ENCODE measurements around the gene DIP2C.

Gene DIP2C

GRCh38 chr10:552679-553078, 136.8 kb downstream of the DIP2C start:
- H3K79me2 ChIP-seq (ENCODE audit: insufficient read depth, low read length) = no peaks in the 10 kb centered on the region
- no peaks in the 10 kb centered on the region for H3K36me3 ChIP-seq (ENCODE audit: insufficient read depth, low read length)
- H3K27me3 ChIP-seq (ENCODE audit: insufficient read depth, low read length, poor library complexity, severe bottlenecking) = no peaks in the 10 kb centered on the region
- no peaks in the 10 kb centered on the region for H3F3A ChIP-seq (ENCODE audit: low read depth)
- TF ChIP-seq CTCF (conservative IDR thresholded peaks at IDR 0.05; ENCODE audit: low read length) = no peak
- TF ChIP-seq EZH2phosphoT487 (IDR thresholded peaks at IDR 0.05; ENCODE audit: borderline replicate concordance) = no peak
- no peak overlapping the region for H3K4me3 ChIP-seq (ENCODE audit: low read length, poor library complexity, severe bottlenecking)
- no peaks in the 10 kb centered on the region for H4K20me1 ChIP-seq (ENCODE audit: insufficient read depth, low read length, poor library complexity, severe bottlenecking)
- no peak overlapping the region for H3K4me2 ChIP-seq (ENCODE audit: low read depth, low read length, poor library complexity, severe bottlenecking)
- no peaks in the 10 kb centered on the region for H3K4me1 ChIP-seq (ENCODE audit: insufficient read depth, low read length, poor library complexity, severe bottlenecking)
- no peaks in the 10 kb centered on the region for H3K9me2 ChIP-seq (replicated peaks; ENCODE audit: low read depth, low read length)
- H2AFZ ChIP-seq (ENCODE audit: low read length) = no peak overlapping the region
- no peak overlapping the region for H3K9ac ChIP-seq (ENCODE audit: low read depth, low read length, poor library complexity, severe bottlenecking)
- H3K9me3 ChIP-seq (ENCODE audit: insufficient read depth, low read depth, low read length) = no peaks in the 10 kb centered on the region

- no peak overlapping the region for H2AFZ ChIP-seq (ENCODE audit: low read length)
- no peaks in the 10 kb centered on the region for H3K27me3 ChIP-seq (ENCODE audit: insufficient read depth, low read length, poor library complexity, severe bottlenecking)
- no peaks in the 10 kb centered on the region for H3K79me2 ChIP-seq (ENCODE audit: insufficient read depth, low read length)
- H3F3A ChIP-seq (ENCODE audit: low read depth) = no peaks in the 10 kb centered on the region
- no peaks in the 10 kb centered on the region for H3K9me2 ChIP-seq (replicated peaks; ENCODE audit: low read depth, low read length)
- no peak overlapping the region for H3K9ac ChIP-seq (ENCODE audit: low read depth, low read length, poor library complexity, severe bottlenecking)
- no peaks in the 10 kb centered on the region for H3K36me3 ChIP-seq (ENCODE audit: insufficient read depth, low read length)
- no peaks in the 10 kb centered on the region for H3K9me3 ChIP-seq (ENCODE audit: insufficient read depth, low read depth, low read length)
- H3K4me2 ChIP-seq (ENCODE audit: low read depth, low read length, poor library complexity, severe bottlenecking) = no peak overlapping the region
- TF ChIP-seq CTCF (conservative IDR thresholded peaks at IDR 0.05; ENCODE audit: low read length) = no peak
- no peak for TF ChIP-seq EZH2phosphoT487 (IDR thresholded peaks at IDR 0.05; ENCODE audit: borderline replicate concordance)
- H3K4me3 ChIP-seq (ENCODE audit: low read length, poor library complexity, severe bottlenecking) = no peak overlapping the region
- no peaks in the 10 kb centered on the region for H4K20me1 ChIP-seq (ENCODE audit: insufficient read depth, low read length, poor library complexity, severe bottlenecking)
- H3K4me1 ChIP-seq (ENCODE audit: insufficient read depth, low read length, poor library complexity, severe bottlenecking) = no peaks in the 10 kb centered on the region
Observed at GRCh38 chr10:551373-552252, 137.9 kb downstream of the DIP2C start.

- H3K4me3 ChIP-seq (ENCODE audit: low read length, poor library complexity, severe bottlenecking) = no peak overlapping the region
- H3K36me3 ChIP-seq (ENCODE audit: insufficient read depth, low read length) = no peaks in the 10 kb centered on the region
- H4K20me1 ChIP-seq (ENCODE audit: insufficient read depth, low read length, poor library complexity, severe bottlenecking) = no peaks in the 10 kb centered on the region
- no peaks in the 10 kb centered on the region for H3K79me2 ChIP-seq (ENCODE audit: insufficient read depth, low read length)
- H3K9ac ChIP-seq (ENCODE audit: low read depth, low read length, poor library complexity, severe bottlenecking) = no peak overlapping the region
- no peak overlapping the region for H2AFZ ChIP-seq (ENCODE audit: low read length)
- H3K9me2 ChIP-seq (replicated peaks; ENCODE audit: low read depth, low read length) = no peaks in the 10 kb centered on the region
- H3K9me3 ChIP-seq (ENCODE audit: insufficient read depth, low read depth, low read length) = no peaks in the 10 kb centered on the region
- TF ChIP-seq CTCF (conservative IDR thresholded peaks at IDR 0.05; ENCODE audit: low read length) (no peak), EZH2phosphoT487 (IDR thresholded peaks at IDR 0.05; ENCODE audit: borderline replicate concordance) (no peak)
- no peak overlapping the region for H3K4me2 ChIP-seq (ENCODE audit: low read depth, low read length, poor library complexity, severe bottlenecking)
- no peaks in the 10 kb centered on the region for H3F3A ChIP-seq (ENCODE audit: low read depth)
- H3K4me1 ChIP-seq (ENCODE audit: insufficient read depth, low read length, poor library complexity, severe bottlenecking) = no peaks in the 10 kb centered on the region
- H3K27me3 ChIP-seq (ENCODE audit: insufficient read depth, low read length, poor library complexity, severe bottlenecking) = no peaks in the 10 kb centered on the region
Observed at GRCh38 chr10:550665-551372, 138.6 kb downstream of the DIP2C start.

Measured in Loucy (cell line).